IPS-15b (cell line): ENCODE data around the gene WNK2.

Source experiments
- H3K27me3 ChIP-seq: one replicate; pipeline ENCODE4 v1.6.1; 2013; ENCODE audit warnings: low read length; ENCODE audit not compliant: control insufficient read depth, insufficient read depth
- H3K36me3 ChIP-seq: one replicate; pipeline ENCODE4 v1.6.1; 2013; ENCODE audit warnings: low read length; ENCODE audit not compliant: control insufficient read depth, insufficient read depth
- H3K4me1 ChIP-seq: one replicate; pipeline ENCODE4 v1.6.1; 2013; ENCODE audit warnings: mild to moderate bottlenecking, low read length; ENCODE audit not compliant: control insufficient read depth, insufficient read depth
- H3K4me3 ChIP-seq: one replicate; pipeline ENCODE4 v1.5.1; 2013; ENCODE audit warnings: low read depth, low read length
- H3K9ac ChIP-seq: one replicate; pipeline ENCODE4 v1.6.1; 2013; ENCODE audit warnings: low read depth, mild to moderate bottlenecking, low read length
- H3K9me3 ChIP-seq: one replicate; pipeline ENCODE4 v1.6.1; 2013; ENCODE audit warnings: mild to moderate bottlenecking, low read length; ENCODE audit not compliant: control insufficient read depth, insufficient read depth

Gene WNK2

GRCh38 chr9:93278144-93278543 lies 94.2 kb downstream of the WNK2 start:
- no peaks in the 10 kb centered on the region for H3K9me3 ChIP-seq
- no peak overlapping the region for H3K9ac ChIP-seq
- no peaks in the 10 kb centered on the region for H3K36me3 ChIP-seq
- no peaks in the 10 kb centered on the region for H3K27me3 ChIP-seq
- no peaks in the 10 kb centered on the region for H3K4me1 ChIP-seq
- no peak overlapping the region for H3K4me3 ChIP-seq

GRCh38 chr9:93280661-93281259 lies 96.8 kb downstream of the WNK2 start:
- Histone ChIP-seq H3K4me3 (no peak overlapping the region), H3K9ac (no peak overlapping the region), H3K4me1 (no peaks in the 10 kb centered on the region), H3K27me3 (no peaks in the 10 kb centered on the region), H3K36me3 (no peaks in the 10 kb centered on the region), H3K9me3 (no peaks in the 10 kb centered on the region)

GRCh38 chr9:93286252-93287188 lies 102.6 kb downstream of the WNK2 start:
- Histone ChIP-seq H3K27me3 (no peaks in the 10 kb centered on the region), H3K9ac (no peak overlapping the region), H3K4me1 (no peaks in the 10 kb centered on the region), H3K9me3 (no peaks in the 10 kb centered on the region), H3K4me3 (no peak overlapping the region), H3K36me3 (no peaks in the 10 kb centered on the region)

GRCh38 chr9:93287189-93287552 lies 103.2 kb downstream of the WNK2 start:
- H3K9ac ChIP-seq: no peak overlapping the region

GRCh38 chr9:93287593-93287992 lies 103.7 kb downstream of the WNK2 start:
- no peak overlapping the region for H3K4me3 ChIP-seq
- peaks cover 2% of the 10 kb centered on the region for H3K36me3 ChIP-seq
- H3K27me3 ChIP-seq: no peaks in the 10 kb centered on the region
- H3K9me3 ChIP-seq: no peaks in the 10 kb centered on the region
- no peak overlapping the region for H3K9ac ChIP-seq
- no peaks in the 10 kb centered on the region for H3K4me1 ChIP-seq

More at GRCh38 chr9:93287189-93287552, 103.2 kb downstream of the WNK2 start:
- Histone ChIP-seq H3K4me3 (no peak overlapping the region), H3K36me3 (no peaks in the 10 kb centered on the region), H3K27me3 (no peaks in the 10 kb centered on the region), H3K4me1 (no peaks in the 10 kb centered on the region), H3K9me3 (no peaks in the 10 kb centered on the region)

GRCh38 chr9:93288341-93288740 lies 104.4 kb downstream of the WNK2 start:
- Histone ChIP-seq H3K4me1 (no peaks in the 10 kb centered on the region), H3K9me3 (no peaks in the 10 kb centered on the region), H3K27me3 (no peaks in the 10 kb centered on the region), H3K36me3 (peaks cover 7% of the 10 kb centered on the region), H3K4me3 (no peak overlapping the region), H3K9ac (no peak overlapping the region)

- no peaks in the 10 kb centered on the region for H3K27me3 ChIP-seq
- no peaks in the 10 kb centered on the region for H3K9me3 ChIP-seq
- no peak overlapping the region for H3K9ac ChIP-seq
- no peak overlapping the region for H3K4me3 ChIP-seq
- H3K4me1 ChIP-seq: no peaks in the 10 kb centered on the region
- peaks cover 7% of the 10 kb centered on the region for H3K36me3 ChIP-seq
Measured at GRCh38 chr9:93288891-93289883, 105.2 kb downstream of the WNK2 start.

GRCh38 chr9:93290495-93291434 lies 106.8 kb downstream of the WNK2 start:
- Histone ChIP-seq H3K9ac (no peak overlapping the region), H3K27me3 (no peaks in the 10 kb centered on the region), H3K4me1 (no peaks in the 10 kb centered on the region), H3K36me3 (peaks cover 7% of the 10 kb centered on the region), H3K9me3 (no peaks in the 10 kb centered on the region), H3K4me3 (no peak overlapping the region)

GRCh38 chr9:93291536-93292287 lies 107.8 kb downstream of the WNK2 start:
- Histone ChIP-seq H3K4me3 (no peak overlapping the region), H3K9ac (no peak overlapping the region), H3K4me1 (no peaks in the 10 kb centered on the region), H3K9me3 (no peaks in the 10 kb centered on the region), H3K27me3 (no peaks in the 10 kb centered on the region), H3K36me3 (peaks cover 7% of the 10 kb centered on the region)

- no peak overlapping the region for H3K9ac ChIP-seq
- H3K4me1 ChIP-seq: no peaks in the 10 kb centered on the region
- H3K27me3 ChIP-seq: no peaks in the 10 kb centered on the region
- H3K4me3 ChIP-seq: no peak overlapping the region
- no peaks in the 10 kb centered on the region for H3K9me3 ChIP-seq
- H3K36me3 ChIP-seq: peaks cover 7% of the 10 kb centered on the region
Measured at GRCh38 chr9:93292288-93292615, 108.3 kb downstream of the WNK2 start.
